Measurements from ENCODE around the gene SPHK2.

The SPHK2 gene, protein sequence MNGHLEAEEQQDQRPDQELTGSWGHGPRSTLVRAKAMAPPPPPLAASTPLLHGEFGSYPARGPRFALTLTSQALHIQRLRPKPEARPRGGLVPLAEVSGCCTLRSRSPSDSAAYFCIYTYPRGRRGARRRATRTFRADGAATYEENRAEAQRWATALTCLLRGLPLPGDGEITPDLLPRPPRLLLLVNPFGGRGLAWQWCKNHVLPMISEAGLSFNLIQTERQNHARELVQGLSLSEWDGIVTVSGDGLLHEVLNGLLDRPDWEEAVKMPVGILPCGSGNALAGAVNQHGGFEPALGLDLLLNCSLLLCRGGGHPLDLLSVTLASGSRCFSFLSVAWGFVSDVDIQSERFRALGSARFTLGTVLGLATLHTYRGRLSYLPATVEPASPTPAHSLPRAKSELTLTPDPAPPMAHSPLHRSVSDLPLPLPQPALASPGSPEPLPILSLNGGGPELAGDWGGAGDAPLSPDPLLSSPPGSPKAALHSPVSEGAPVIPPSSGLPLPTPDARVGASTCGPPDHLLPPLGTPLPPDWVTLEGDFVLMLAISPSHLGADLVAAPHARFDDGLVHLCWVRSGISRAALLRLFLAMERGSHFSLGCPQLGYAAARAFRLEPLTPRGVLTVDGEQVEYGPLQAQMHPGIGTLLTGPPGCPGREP

DNA sequence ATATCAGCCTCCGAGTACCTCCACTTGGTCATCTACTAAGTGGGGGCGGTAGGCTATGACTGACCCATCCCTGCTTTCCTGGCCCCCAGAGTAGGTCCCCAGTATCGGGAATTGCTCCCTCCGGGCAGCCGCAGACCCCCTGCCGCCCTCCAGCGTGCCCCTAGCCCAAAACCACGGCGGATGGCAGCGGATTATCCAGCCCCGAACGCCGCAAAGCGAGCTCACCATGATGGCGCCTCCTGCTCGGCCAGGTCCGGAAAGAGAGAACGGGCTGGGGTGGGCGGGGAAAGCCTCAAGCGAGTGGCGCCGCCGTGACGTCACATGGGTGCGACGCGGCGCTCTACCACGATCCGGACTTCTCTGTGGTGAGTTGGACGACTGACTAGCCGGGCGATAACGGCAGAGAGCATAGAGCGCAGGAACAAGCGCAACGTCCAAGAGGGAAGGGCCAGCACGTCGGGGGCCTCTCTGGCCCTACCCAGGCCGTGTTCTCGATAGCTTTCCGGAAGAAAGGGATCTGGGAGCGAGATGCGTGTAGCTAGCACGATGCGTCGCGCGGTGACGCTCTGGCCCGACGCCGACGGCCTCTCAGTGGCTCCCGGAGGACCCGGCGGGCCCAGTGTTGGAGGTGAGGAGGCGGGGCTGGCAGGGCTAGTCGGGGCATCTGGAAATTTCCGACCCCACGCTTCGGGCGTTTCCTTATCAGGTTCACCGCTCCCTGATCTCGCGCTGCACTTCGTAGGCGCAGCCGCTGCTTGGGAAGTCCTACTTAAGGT is at the start of gene SPHK2, which contains the start of gene RPL18:
SPHK2 (plus strand) TSS at position 591 of the 776 bp plus-strand sequence. CDS start 1,009 bp downstream, outside the sequence.
RPL18 (minus strand) TSS at position 263 of the 776 bp plus-strand sequence; CDS start at position 228, 35 bp downstream.
- Histone ChIP-seq H3K27ac (ENCODE audit: low read depth, low read length) (peak within 1 kb of the TSS; percentile 72), H3K79me2 (ENCODE audit: control insufficient read depth, low read length) (peaks cover 54% of the 10 kb centered on the region), H4K20me1 (ENCODE audit: control insufficient read depth, insufficient read depth, low read depth, low read length) (peaks cover 23% of the 10 kb centered on the region), H3K4me1 (ENCODE audit: control insufficient read depth, low read length) (peaks cover 36% of the 10 kb centered on the region), H3K27me3 (ENCODE audit: control insufficient read depth, low read length) (no peaks in the 10 kb centered on the region), H3F3A (ENCODE audit: control insufficient read depth, insufficient read depth) (peaks cover 36% of the 10 kb centered on the region), H3K4me3 (ENCODE audit: low read length) (peak within 1 kb of the TSS; percentile 95), H3K4me2 (ENCODE audit: low read length) (peak within 1 kb of the TSS; percentile 68), H3K9me3 (ENCODE audit: control insufficient read depth, insufficient read depth, low read length) (no peaks in the 10 kb centered on the region), H3K9me2 (replicated peaks; ENCODE audit: control insufficient read depth, low read length) (no peaks in the 10 kb centered on the region), H3K36me3 (ENCODE audit: control insufficient read depth, low read length) (peaks cover 51% of the 10 kb centered on the region)
- TF ChIP-seq, protein P1, sequence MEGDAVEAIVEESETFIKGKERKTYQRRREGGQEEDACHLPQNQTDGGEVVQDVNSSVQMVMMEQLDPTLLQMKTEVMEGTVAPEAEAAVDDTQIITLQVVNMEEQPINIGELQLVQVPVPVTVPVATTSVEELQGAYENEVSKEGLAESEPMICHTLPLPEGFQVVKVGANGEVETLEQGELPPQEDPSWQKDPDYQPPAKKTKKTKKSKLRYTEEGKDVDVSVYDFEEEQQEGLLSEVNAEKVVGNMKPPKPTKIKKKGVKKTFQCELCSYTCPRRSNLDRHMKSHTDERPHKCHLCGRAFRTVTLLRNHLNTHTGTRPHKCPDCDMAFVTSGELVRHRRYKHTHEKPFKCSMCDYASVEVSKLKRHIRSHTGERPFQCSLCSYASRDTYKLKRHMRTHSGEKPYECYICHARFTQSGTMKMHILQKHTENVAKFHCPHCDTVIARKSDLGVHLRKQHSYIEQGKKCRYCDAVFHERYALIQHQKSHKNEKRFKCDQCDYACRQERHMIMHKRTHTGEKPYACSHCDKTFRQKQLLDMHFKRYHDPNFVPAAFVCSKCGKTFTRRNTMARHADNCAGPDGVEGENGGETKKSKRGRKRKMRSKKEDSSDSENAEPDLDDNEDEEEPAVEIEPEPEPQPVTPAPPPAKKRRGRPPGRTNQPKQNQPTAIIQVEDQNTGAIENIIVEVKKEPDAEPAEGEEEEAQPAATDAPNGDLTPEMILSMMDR (IDR thresholded peaks at IDR 0.05; ENCODE audit: low read depth, low read length, poor library complexity, severe bottlenecking): no peak
- no peak for TF ChIP-seq EZH2phosphoT487 (IDR thresholded peaks at IDR 0.05; ENCODE audit: borderline replicate concordance, low read length)

DNA sequence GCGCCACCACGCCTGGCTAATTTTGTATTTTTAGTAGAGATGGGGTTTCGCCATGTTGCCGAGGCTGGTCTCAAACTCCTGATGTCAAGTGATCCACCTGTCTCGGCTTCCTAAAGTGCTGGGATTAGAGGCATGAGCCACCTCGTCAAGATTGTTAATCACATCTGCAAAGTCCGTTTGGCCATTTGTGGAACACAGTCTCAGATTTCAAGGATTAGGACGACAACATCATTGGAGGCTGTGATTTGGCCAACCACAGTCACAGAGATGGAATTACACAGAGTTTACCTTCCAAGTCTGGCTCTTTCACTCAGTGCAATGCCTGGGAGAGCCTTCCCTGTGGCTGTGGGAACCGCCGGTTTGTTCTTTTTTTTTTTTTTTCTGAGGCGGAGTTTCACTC is 49.5 kb upstream of the SPHK2 start:
- Histone ChIP-seq H3K79me2 (ENCODE audit: control insufficient read depth, low read length) (no peaks in the 10 kb centered on the region), H3K4me2 (ENCODE audit: low read length) (no peak overlapping the region), H3K36me3 (ENCODE audit: control insufficient read depth, low read length) (no peaks in the 10 kb centered on the region), H3K27me3 (ENCODE audit: control insufficient read depth, low read length) (peaks cover 7% of the 10 kb centered on the region), H4K20me1 (ENCODE audit: control insufficient read depth, insufficient read depth, low read depth, low read length) (no peaks in the 10 kb centered on the region), H3K9me3 (ENCODE audit: control insufficient read depth, insufficient read depth, low read length) (no peaks in the 10 kb centered on the region), H3K27ac (ENCODE audit: low read depth, low read length) (no peak overlapping the region), H3K9me2 (replicated peaks; ENCODE audit: control insufficient read depth, low read length) (no peaks in the 10 kb centered on the region), H3K4me3 (ENCODE audit: low read length) (no peak overlapping the region), H3K4me1 (ENCODE audit: control insufficient read depth, low read length) (peaks cover 30% of the 10 kb centered on the region), H3F3A (ENCODE audit: control insufficient read depth, insufficient read depth) (no peaks in the 10 kb centered on the region)
- no peak for TF ChIP-seq EZH2phosphoT487 (IDR thresholded peaks at IDR 0.05; ENCODE audit: borderline replicate concordance, low read length)
- TF ChIP-seq, protein P1 (IDR thresholded peaks at IDR 0.05; ENCODE audit: low read depth, low read length, poor library complexity, severe bottlenecking): no peak

DNA sequence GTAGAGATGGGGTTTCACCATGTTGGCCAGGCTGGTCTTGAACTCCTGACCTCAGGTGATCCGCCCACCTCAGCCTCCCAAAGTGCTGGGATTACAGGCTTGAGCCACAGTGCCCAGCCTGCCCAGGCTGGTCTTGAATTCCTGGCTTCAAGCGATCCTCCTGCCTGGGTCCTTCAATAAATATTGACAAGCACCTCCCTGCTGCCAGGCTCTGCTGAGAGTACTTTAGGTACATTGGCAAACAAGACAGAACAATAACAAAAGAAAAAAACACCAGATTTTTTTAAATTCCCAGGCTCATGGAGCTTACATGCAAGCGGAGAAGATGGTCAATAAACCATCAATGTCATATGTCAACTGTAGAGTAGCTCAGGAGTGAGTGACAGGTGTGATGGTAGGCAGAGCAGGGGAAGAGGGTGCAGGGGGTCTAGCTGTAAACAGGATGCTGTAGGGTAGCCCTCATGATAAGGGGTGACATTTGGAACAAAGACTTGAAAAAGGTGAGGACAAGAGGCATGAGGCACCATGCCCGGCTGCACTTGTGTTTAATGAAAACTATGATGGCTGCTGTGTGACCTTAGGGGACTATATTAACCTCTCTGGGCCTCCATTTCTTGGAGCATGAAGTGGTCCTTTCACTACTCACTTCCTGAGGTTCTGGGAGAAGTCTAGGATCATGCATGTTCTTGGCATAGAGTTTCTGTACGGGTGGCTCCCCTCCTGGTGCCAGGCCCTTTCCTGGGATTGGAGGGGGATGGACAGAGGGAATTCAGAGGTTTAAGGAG is 47.7 kb upstream of the SPHK2 start:
- Histone ChIP-seq H3K4me3 (ENCODE audit: low read length) (no peak overlapping the region), H3K79me2 (ENCODE audit: control insufficient read depth, low read length) (no peaks in the 10 kb centered on the region), H3K4me2 (ENCODE audit: low read length) (no peak overlapping the region), H3K36me3 (ENCODE audit: control insufficient read depth, low read length) (no peaks in the 10 kb centered on the region), H3K9me3 (ENCODE audit: control insufficient read depth, insufficient read depth, low read length) (no peaks in the 10 kb centered on the region), H3F3A (ENCODE audit: control insufficient read depth, insufficient read depth) (no peaks in the 10 kb centered on the region), H3K27me3 (ENCODE audit: control insufficient read depth, low read length) (peaks cover 7% of the 10 kb centered on the region), H3K9me2 (replicated peaks; ENCODE audit: control insufficient read depth, low read length) (no peaks in the 10 kb centered on the region), H3K27ac (ENCODE audit: low read depth, low read length) (no peak overlapping the region), H4K20me1 (ENCODE audit: control insufficient read depth, insufficient read depth, low read depth, low read length) (no peaks in the 10 kb centered on the region), H3K4me1 (ENCODE audit: control insufficient read depth, low read length) (peaks cover 23% of the 10 kb centered on the region)
- no peak for TF ChIP-seq EZH2phosphoT487 (IDR thresholded peaks at IDR 0.05; ENCODE audit: borderline replicate concordance, low read length)
- TF ChIP-seq, protein P1 (IDR thresholded peaks at IDR 0.05; ENCODE audit: low read depth, low read length, poor library complexity, severe bottlenecking): no peak

All from DOHH2 (cell line).